Ishikawa (cell line): Measurements from ENCODE around the gene SSUH2.

ENCODE experiments used
- CEBPB ChIP-seq: IDR thresholded peaks from 2 replicates; pipeline ENCODE4 v1.6.1; 2012
- EGR1 ChIP-seq: IDR thresholded peaks from 2 replicates; pipeline ENCODE4 v1.6.1; 2012
- EP300 ChIP-seq: IDR thresholded peaks from 2 replicates; pipeline ENCODE4 v1.6.1; 2012; ENCODE audit warnings: borderline replicate concordance
- FOXM1 ChIP-seq: IDR thresholded peaks from 2 replicates; pipeline ENCODE4 v1.6.1; 2012; ENCODE audit warnings: low read depth, borderline replicate concordance
- NFIC ChIP-seq: IDR thresholded peaks from 2 replicates; pipeline ENCODE4 v1.6.1; 2012
- RAD21 ChIP-seq: IDR thresholded peaks from 2 replicates; pipeline ENCODE4 v1.6.1; 2012; ENCODE audit warnings: low read depth
- REST ChIP-seq: IDR thresholded peaks from 2 replicates; pipeline ENCODE4 v1.6.1; 2012; ENCODE audit warnings: low read depth, mild to moderate bottlenecking
- TAF1 ChIP-seq: IDR thresholded peaks from 2 replicates; pipeline ENCODE4 v1.6.1; 2012; ENCODE audit warnings: low read depth, mild to moderate bottlenecking
- TCF12 ChIP-seq: IDR thresholded peaks from 2 replicates; pipeline ENCODE4 v1.6.1; 2012; ENCODE audit warnings: low read depth
- YY1 ChIP-seq: IDR thresholded peaks from 2 replicates; pipeline ENCODE4 v1.6.1; 2012; ENCODE audit warnings: low read depth
- ZBTB7A ChIP-seq: IDR thresholded peaks from 2 replicates; pipeline ENCODE4 v1.6.1; 2012; ENCODE audit warnings: low read depth

- TF ChIP-seq TCF12: no peak
- TF ChIP-seq RAD21: no peak
- no peak for TF ChIP-seq NFIC
- TF ChIP-seq YY1: no peak
- TF ChIP-seq ZBTB7A: no peak
- no peak for TF ChIP-seq TAF1
- no peak for TF ChIP-seq EGR1
- no peak for TF ChIP-seq EP300
- TF ChIP-seq FOXM1: no peak
- TF ChIP-seq REST: no peak
- TF ChIP-seq CEBPB: no peak
Observed at GRCh38 chr3:8662594-8662993, 18.0 kb upstream of the SSUH2 start.
